ENCODE data around the gene OR1A1.
"Not testable (repeated sequence)": the region's sequence is repeated elsewhere in the genome, so short reads cannot be mapped to it uniquely, and the experiment has no call there.

OR1A1 gene, protein sequence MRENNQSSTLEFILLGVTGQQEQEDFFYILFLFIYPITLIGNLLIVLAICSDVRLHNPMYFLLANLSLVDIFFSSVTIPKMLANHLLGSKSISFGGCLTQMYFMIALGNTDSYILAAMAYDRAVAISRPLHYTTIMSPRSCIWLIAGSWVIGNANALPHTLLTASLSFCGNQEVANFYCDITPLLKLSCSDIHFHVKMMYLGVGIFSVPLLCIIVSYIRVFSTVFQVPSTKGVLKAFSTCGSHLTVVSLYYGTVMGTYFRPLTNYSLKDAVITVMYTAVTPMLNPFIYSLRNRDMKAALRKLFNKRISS

DNA sequence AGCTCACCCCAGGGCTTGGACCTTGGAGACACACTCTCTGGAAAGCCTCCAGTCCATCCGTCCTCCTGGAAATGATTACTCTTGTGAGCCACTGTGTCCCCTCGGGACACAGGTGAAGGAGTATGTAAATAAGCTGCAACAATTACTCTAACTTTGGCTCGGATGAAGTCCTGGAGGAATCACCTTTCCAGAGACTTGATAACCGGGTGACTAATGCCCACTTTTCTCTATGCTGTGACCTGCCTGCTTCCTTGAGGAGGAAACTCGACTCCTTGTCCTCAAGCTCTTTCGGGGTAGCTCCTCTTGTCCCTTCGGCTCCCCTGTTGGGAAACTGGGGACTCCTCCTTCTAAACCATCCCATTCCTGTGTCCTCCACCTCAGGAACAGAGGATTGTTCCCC is at the start of gene OR1A1:
Gene OR1A1, plus strand, starts transcription at position 301 of the 400 bp plus-strand sequence. CDS start 7,954 bp downstream, outside the sequence.
- DNase-seq: no peak

DNA sequence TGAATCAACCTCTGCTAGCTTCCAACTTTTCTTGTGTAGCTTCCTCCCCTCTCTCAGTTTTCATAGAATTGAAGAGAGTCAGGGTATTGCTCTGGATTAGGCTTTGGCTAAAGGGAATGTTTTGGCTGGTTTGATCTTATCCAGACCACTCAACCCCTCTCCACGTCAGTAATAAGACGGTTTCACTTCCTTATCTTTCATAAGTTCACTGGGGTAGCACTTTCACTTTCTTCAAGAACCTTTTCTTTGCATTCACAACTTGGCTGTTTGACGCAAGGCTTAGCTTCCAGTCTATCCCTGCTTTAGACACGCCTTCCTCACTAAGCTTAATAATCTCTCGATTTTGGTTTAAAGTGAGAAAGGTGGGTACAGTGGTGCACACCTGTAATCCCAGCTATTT is 39.9 kb upstream of the OR1A1 start:
- no peak for DNase-seq

DNA sequence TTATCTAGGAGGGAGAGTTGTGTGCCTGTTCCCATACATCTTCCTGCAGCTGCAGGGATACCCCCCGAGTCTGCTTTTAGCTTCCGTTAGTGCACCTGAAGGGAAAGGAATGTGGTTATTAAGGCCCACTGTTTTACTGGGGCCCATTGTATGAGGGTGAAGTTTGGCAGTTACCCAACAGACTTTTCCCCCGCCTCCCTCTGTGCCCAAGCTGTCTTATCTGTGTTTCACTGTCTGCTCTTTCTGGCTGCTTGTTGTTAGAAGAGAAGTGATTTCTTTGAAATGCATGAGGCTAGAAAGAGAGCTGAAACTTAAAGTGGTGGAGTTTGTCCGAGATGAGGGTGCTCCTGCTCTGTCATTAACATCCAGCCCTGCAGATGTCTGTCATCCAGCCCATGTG is 17.5 kb upstream of the OR1A1 start:
- no peak for DNase-seq

DNA sequence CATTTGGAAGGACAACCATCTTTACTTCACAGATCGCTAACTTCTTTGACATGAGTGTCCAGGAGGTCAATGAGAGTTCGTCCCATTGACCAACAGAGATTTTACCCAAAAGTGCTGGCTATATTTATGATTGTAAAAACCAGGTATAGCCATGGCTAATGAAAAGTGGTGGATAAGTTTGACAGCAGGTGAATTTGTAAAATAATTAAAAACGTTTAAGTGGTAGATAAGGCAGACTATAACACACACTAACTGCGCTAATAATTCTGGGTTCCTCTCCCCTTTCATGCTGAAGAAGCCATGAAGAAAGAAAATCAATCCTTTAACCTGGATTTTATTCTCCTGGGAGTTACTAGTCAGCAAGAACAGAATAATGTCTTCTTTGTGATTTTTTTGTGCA is 10.2 kb upstream of the OR1A1 start, which contains the start of gene OR1A2:
Gene OR1A2, plus strand, starts transcription at position 301 of the 400 bp plus-strand sequence. Its CDS starts 0 bp downstream, at position 301.
- no peak for DNase-seq

DNA sequence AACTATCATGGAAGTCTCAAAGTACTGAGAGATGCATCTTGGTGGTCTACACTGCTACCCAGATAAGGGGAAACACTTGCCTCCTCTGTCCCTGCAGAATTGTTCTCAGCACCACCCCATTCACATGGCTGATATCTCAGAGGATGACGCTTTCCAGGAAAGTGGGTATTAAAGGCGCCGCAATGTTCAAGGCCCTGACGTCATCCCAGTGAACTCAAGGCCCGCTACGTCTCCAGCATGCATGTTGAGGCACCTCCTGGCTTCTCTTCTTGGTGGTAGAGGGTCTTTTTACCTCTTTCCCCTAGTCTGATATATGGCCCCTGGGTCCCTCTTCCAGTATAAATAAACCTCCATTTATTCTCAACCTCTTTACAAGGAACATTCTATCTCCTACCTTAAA is 1.0 kb downstream of the OR1A1 start:
- no peak for DNase-seq

DNA sequence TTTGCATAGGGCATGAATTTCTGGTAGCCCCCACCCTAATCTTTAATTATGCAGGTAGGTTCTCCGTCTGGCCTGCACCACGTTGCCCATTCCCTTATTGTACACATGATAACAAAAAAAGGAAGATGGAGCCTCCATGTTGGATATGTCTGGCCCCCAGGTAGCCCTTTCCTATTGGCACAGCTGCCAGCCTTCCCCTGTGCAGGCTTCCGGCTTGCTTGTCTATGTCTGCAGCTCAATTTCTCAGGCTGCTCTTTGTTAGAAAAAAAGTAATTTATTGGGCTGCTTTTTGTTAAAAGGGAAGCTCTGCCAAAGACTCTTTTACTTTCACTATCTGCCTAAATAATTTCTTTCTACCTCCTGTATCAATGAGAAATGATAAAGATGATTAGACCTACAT is 5.5 kb downstream of the OR1A1 start:
- no peak for DNase-seq

DNA sequence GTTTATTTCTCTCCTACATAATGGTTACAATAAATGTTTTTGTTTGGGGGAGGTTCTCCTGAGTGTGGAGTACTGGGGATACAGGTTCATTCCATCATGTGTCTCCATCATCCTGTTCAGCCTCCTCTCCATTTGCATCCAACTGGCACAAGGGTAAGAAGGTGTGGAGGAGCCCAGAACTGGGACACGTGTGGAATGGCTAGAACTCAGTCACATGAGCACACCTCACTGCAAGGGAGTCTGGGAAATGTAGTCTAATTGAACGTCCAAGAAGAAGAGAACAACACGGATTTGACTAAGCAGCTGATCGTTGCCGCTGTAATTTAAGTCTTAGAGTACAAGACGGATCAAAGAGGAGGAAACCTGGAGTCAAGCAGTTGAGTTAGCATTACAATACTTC is 6.1 kb downstream of the OR1A1 start:
- no peak for DNase-seq

DNA sequence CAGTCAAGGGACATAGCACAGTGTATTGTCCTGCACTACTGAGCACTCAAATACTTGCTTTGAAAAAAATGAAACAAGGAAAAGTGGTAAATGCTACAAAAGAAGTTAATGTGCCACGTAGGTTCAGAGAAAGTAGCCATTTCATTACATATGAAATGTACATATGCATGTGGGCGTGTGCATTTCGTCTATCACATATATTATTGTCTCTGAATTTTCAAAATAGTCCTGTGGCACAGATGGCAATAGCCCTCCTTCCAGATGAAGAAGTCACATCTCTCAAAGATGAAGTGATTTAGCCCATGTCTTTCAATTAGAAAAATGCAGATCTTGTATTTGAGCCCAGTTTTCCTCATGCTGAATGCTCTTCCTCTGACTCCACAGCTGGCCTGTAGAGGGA is 12.5 kb downstream of the OR1A1 start:
- DNase-seq: not testable (repeated sequence)

DNA sequence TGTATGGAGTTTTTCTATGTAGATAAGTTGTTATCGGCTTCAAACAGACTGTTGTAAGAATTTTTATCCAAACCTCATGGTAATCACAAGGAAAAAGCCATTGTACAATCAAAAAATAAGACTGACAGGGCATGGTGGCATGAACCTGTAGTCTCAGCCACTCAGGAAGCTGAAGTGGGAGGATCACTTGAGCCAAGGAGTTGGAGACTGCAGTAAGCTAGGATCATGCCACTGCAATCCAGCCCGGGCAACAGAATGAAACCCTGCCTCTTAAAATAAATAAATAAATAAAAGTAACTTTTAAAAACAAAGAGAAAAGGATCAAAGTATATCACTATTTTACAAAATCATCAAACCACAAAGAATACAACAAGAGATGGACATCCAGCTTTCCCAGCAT is 14.4 kb downstream of the OR1A1 start:
- DNase-seq: no peak

DNA sequence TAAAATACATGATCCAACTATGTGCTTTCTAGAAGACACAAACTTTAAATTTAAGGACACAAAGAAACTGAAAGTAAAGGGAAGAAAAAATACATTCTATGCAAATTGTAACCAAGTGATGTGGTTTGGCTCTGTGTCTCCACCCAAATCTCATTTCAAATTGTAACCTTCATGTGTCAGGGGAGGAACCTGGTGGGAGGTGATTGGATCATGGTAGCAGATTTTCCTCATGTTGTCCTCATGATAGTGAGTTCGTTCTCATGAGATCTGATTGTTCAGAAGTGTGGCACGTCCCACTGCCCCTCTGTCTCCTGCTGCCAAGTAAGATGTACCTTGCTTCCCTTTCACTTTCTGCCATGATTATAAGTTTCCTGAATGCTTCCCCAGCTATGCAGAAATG is 15.0 kb downstream of the OR1A1 start:
- DNase-seq: no peak

DNA sequence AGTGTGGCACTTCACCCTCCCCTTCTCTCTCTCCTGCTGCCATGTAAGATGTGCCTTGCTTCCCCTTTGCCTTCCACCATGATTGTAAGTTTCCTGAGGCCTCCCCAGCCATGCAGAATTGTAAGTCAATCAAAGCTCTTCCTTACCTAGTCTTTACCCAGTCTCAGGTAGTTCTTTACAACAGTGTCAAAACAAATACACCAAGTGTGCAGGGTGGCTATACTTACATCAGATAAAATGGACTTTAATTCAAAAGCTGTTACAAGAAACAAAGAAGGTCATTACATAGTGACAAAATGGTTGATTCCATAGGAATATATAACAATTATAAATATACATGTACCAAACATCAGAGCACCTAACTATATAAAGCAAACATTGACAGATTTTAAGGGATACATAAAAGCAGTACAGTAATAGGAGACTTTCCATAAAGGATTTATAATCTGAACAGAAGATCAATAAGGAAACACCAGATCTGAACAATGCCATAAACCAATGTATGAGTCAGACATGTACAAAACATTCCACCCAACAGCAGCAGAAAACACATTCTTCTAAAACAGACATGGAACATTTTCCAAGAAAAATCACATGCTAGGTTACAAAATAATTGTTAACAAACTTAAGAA is 17.4 kb downstream of the OR1A1 start:
- not testable (repeated sequence) for DNase-seq

DNA sequence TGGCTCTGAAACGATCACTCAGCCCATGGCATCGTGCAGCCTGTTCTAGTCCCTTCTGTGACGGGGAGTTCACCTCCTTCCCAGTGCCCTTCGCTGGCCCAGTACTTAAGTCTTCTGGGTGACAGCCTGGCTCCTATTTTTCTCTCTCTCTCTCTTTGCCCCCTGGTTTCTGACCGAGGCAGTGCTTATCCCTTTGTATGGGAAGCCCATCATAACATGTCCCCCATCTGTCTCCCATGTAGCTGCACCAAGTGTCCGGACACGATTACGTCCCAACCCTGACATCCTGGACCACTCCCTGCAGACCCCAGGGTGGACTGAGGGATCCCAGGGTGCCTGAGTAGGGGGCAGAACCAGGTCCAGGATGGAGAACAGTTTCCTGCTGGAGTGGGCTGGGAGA is 24.8 kb downstream of the OR1A1 start:
- not testable (repeated sequence) for DNase-seq

DNA sequence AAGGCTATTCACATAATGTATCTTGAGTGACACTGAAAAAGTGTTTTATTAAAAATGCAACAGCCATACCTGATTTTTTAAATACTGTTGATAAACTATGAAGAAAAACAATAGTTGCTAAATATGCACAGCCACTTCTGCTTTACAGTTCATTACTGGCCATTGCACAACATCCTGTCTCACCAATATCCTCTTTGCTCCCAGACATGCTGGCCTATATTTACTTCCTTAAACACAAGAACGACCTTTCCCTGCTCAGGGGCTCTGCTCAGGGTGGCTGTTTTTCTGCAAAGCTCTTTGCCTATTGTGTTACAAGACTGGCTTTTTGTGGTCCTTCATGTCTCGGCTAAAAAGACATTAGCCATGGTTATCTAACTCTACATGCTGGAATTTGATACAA is 31.2 kb downstream of the OR1A1 start:
- DNase-seq: not testable (repeated sequence)

DNA sequence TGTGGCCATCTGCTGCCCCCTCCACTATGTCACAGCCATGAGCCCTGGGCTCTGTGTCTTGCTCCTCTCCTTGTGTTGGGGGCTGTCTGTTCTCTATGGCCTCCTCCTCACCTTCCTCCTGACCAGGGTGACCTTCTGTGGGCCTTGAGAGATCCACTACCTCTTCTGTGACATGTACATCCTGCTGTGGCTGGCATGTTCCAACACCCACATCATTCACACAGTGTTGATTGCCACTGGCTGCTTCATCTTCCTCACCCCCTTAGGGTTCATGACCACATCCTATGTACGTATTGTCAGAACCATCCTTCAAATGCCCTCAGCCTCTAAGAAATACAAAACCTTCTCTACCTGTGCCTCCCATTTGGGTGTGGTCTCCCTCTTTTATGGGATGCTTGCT is 33.6 kb downstream of the OR1A1 start:
- not testable (repeated sequence) for DNase-seq

DNA sequence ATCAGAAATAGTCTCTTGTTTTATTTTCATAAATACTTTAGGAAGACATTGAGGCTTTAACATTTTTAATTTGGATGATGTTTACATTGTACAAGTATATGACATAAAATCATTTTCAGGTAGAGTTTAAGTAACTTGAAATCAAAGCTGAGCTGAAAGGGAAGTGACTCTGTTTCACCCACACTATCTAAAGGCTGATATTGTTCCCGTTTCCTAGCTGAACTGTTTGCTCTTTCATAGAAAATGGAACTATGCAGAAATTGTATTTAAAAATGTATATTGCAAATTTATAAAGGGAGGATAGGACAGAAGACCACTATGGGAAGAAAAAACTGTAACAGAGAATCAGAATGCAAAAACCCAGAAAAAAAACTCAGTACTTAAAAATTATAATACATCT is 37.4 kb downstream of the OR1A1 start:
- not testable (repeated sequence) for DNase-seq

DNA sequence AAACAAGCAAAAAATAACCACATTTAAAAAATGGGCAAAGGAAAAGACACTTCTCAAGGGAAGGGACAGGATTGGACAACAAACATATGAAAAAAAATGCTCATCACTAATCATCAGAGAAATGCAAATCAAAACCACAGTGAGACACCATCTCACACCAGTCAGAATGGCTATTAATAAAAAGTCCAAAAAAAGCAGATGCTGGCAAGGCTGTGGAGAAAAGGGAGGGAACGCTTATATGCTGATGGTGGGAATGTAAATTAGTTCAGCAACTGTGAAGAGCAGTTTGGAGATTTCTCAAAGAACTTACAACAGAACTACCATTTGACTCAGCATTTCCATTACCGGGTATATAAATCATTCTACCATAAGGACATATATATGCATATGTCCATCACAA is 41.5 kb downstream of the OR1A1 start:
- not testable (repeated sequence) for DNase-seq

DNA sequence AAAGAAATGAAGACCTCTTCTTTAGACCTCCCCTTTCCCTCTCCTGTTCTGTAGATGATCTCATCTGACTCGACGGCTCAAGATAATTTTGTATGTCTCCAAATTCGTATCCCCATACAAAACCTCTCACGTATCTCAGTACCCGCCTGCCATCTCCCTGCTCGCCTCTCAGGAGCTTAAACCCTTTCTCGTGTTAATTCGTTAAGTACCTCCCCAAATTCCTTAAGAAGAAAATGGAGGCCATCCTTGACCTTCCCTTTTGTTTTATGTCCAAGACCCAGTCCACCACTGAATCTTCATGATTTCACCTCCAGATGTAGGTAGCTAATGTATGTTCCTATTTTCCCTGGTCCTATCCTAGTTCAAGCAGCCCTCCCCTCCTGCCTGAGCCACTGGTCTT is 49.1 kb downstream of the OR1A1 start:
- DNase-seq: no peak

DNA sequence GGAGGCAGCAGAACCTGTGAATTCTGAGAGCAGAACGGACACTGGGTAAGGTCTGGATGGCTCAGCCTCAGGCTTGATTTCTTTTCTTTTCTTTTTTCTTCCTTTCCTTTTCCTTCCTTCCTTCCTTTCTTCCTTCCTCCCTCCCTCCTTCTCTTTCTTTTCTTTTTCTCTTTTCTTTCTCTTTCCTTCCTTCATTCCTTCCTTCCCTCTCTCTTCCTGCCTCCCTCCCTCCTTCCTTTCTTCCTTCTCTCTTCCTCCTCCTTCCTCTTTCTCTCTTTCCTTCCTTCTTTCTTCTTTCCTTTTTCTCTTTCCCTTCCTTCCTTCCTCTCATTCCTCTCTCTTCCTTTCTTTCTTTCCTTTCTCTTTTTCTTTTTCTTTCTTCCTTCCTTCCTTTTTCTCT is 52.7 kb downstream of the OR1A1 start:
- no peak for DNase-seq

DNA sequence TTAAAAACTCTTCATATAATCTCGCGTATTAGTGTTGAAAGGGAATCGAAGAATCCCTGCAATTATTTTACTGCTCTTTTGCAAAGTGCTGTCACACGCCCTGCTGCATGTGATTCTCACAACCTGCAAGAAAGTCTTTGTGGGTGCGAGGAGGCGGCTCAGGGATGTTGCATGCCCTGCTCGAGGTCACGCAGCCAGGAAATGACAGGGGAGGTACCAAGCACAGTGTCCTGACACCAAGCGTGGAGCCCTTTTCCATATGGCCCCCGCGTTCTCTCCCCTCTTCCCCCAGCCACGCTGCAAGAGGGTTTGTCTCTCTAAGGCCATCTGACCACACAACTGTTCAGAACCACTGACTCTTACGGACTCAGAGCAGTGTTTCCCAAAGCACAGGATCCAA is 53.1 kb downstream of the OR1A1 start:
- DNase-seq: no peak

All from NCI-H1694 treated with DMSO at 0.1 percent for 48 hours (cell line).